ENCODE measurements around the gene SGMS1. TPM values are rescaled to one million over a fixed set of nuclear protein-coding genes. Genes with fewer than 3 reads are reported as not detected.
A peak's percentile ranks its signal among the peaks of the same experiment; 100 is the strongest.

Gene SGMS1
- total RNA-seq, 1 donor from 2014 or later, result 27.5 TPM

- DNase-seq, result no peak
- Mint-ChIP-seq H3K4me1 (peaks cover 6% of the 10 kb centered on the region), H3K36me3 (ENCODE audit: low read depth) (peaks cover 65% of the 10 kb centered on the region), H3K4me3 (no peak overlapping the region), H3K27me3 (no peaks in the 10 kb centered on the region), H3K27ac (no peak overlapping the region), H3K9me3 (peaks cover 8% of the 10 kb centered on the region)
- TF ChIP-seq CTCF (IDR thresholded peaks at IDR 0.05), result no peak
- ChIA-PET POLR2A (no interaction called here), CTCF (interaction anchor here (1.3 kb wide), 1 partner anchor 110 kb away, joined by 4 read pairs; no protein-coding TSS in a partner anchor)
- peak; percentile 49 for ATAC-seq (ENCODE audit: low read depth)
- intact Hi-C loops (cut with micrococcal nuclease), result no loop called here
These were observed 313.1 kb downstream of the SGMS1 start for GRCh38 chr10:50310560-50311174.

- intact Hi-C loops (cut with micrococcal nuclease), result no loop called here
- ChIA-PET POLR2A (no interaction called here), CTCF (no interaction called here)
- TF ChIP-seq CTCF (IDR thresholded peaks at IDR 0.05), result no peak
- Mint-ChIP-seq H3K9me3 (peaks cover 8% of the 10 kb centered on the region), H3K27me3 (no peaks in the 10 kb centered on the region), H3K36me3 (ENCODE audit: low read depth) (peaks cover 59% of the 10 kb centered on the region), H3K27ac (no peak overlapping the region), H3K4me3 (no peak overlapping the region), H3K4me1 (peaks cover 6% of the 10 kb centered on the region)
- ATAC-seq (ENCODE audit: low read depth) (no peak), DNase-seq (no peak)
These were observed 314.4 kb downstream of the SGMS1 start for GRCh38 chr10:50309342-50309741.

GRCh38 chr10:50304660-50305059 lies 319.1 kb downstream of the SGMS1 start:
- Mint-ChIP-seq H3K27ac (no peak overlapping the region), H3K27me3 (no peaks in the 10 kb centered on the region), H3K36me3 (ENCODE audit: low read depth) (peaks cover 29% of the 10 kb centered on the region), H3K4me1 (peaks cover 20% of the 10 kb centered on the region), H3K9me3 (no peaks in the 10 kb centered on the region), H3K4me3 (no peak overlapping the region)
- no peak for ATAC-seq (ENCODE audit: low read depth)
- intact Hi-C loops (cut with micrococcal nuclease), result no loop called here
- DNase-seq, result no peak
- no peak for TF ChIP-seq CTCF (IDR thresholded peaks at IDR 0.05)
- POLR2A ChIA-PET, result interaction anchor here (0.7 kb wide), 1 partner anchor 60 kb away, joined by 4 read pairs; no protein-coding TSS in a partner anchor
- CTCF ChIA-PET, result no interaction called here

- no peaks in the 10 kb centered on the region for H3K36me3 Mint-ChIP-seq (ENCODE audit: low read depth)
- H3K27me3 Mint-ChIP-seq, result no peaks in the 10 kb centered on the region
- no peak for TF ChIP-seq CTCF (IDR thresholded peaks at IDR 0.05)
- POLR2A ChIA-PET, result no interaction called here
- no peak overlapping the region for H3K27ac Mint-ChIP-seq
- no peak for ATAC-seq (ENCODE audit: low read depth)
- intact Hi-C loops (cut with micrococcal nuclease), result no loop called here
- CTCF ChIA-PET, result no interaction called here
- peaks cover 20% of the 10 kb centered on the region for H3K4me1 Mint-ChIP-seq
- H3K4me3 Mint-ChIP-seq, result no peak overlapping the region
- H3K9me3 Mint-ChIP-seq, result peaks cover 9% of the 10 kb centered on the region
- no peak for DNase-seq
These were observed 323.6 kb downstream of the SGMS1 start for GRCh38 chr10:50299948-50300669.

- H3K4me3 Mint-ChIP-seq, result no peak overlapping the region
- H3K27me3 Mint-ChIP-seq, result no peaks in the 10 kb centered on the region
- peaks cover 9% of the 10 kb centered on the region for H3K9me3 Mint-ChIP-seq
- no peak overlapping the region for H3K27ac Mint-ChIP-seq
- no peaks in the 10 kb centered on the region for H3K4me1 Mint-ChIP-seq
- DNase-seq (no peak), ATAC-seq (ENCODE audit: low read depth) (no peak)
- ChIA-PET POLR2A (no interaction called here), CTCF (no interaction called here)
- intact Hi-C loops (cut with micrococcal nuclease), result no loop called here
- H3K36me3 Mint-ChIP-seq (ENCODE audit: low read depth), result no peaks in the 10 kb centered on the region
- TF ChIP-seq CTCF (IDR thresholded peaks at IDR 0.05), result no peak
These were observed 328.4 kb downstream of the SGMS1 start for GRCh38 chr10:50295367-50295766.

Measured in activated B cell treated with CpG ODN at 0.5 μM for 24 hours (primary cell).